ENCODE data around the gene DCST2.

DCST2 gene

DNA sequence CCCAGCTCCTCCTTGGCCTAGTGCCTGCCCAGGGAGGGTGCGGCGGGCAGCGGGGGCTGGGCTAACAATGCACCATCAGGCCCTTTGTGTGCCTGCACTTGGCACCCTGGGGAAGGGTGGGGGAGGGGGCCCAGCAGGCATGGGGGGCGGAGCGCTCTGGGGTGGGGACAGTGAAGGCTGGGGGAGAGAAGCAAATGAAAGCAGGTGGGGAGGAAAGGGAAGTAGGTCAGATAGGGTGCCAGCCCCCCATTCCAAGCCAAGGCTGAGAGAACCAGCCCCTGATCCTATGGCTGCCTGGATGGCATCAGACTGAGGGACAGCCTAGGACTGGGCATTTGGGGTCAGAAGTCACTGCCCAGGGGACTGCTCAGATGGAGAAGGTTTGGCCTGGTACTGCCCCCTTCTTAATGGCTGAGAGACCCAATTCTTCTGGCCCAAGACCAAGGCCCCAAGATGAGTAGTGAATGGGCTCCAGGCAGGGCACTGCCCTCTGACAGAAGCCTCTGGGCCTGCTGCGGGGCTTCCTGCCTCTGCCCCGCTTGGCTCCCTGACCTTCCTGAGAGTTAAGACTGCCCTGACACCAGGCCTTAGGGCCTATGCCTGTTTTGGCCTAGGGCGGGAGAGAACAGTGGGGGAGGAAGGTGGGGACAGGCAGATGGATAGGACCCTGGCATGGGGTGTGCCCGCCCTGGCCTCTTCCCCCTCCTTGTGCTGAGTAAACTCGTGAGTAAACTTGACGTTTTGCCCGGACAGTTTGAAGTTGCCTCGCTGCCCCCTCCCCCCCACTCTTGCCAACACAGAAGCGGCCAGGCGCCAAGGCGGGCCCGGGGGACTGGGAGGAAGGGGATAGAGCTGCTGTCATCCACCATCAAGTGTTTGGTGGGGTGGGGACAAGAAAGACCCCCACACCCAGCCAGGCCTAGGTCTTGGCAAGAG, 28.2 kb downstream of the DCST2 start:
- Histone ChIP-seq H3K9me3 (ENCODE audit: control insufficient read depth, insufficient read depth, low read depth, low read length) (no peaks in the 10 kb centered on the region), H3K27me3 (ENCODE audit: control insufficient read depth, insufficient read depth, low read length) (no peaks in the 10 kb centered on the region), H3K9ac (ENCODE audit: low read length) (no peak overlapping the region), H3K4me3 (ENCODE audit: low read depth, low read length) (peak overlapping the region; percentile 99; the same call in 1 of the 2 replicates), H3K27ac (ENCODE audit: low read depth, low read length) (no peak overlapping the region), H3K36me3 (ENCODE audit: control insufficient read depth, insufficient read depth, low read length) (no peaks in the 10 kb centered on the region), H3K4me1 (ENCODE audit: control insufficient read depth, insufficient read depth, low read length) (peaks cover 32% of the 10 kb centered on the region)

DNA sequence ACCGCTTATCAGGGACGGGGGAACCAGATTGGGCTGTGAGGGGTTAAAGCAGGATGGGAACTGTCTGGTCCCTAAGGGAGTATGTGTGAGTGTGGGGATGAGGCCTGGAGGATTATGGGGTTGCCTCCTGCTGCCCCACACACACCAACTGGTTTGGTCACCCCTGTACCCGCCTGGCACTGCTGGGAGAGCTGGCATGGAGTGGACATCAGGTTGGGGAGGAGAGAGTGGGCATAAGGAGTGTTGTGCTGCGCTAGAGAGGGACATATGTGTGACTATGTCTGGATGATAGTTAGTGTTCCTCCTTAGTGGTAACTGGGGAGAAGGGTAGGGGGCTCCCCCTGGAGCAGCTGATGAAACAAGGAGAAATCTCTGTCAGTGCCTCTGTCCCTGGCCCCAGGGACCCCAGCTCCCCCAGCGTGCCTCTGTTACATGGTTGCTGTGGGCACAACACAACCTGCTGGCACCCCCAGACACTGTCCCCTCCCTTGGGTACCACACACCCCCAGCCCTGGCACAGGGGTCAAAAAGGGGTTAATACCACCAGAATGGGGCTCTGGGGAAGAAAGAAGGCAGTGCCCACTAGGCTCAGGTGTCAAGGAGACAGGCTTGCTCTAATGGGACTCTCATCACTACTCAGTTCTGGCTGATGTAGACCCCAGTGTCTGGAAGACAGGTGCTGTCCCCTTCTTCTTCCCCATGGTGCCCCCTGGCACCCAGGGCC, 29.1 kb downstream of the DCST2 start:
- Histone ChIP-seq H3K4me1 (ENCODE audit: control insufficient read depth, insufficient read depth, low read length) (peaks cover 31% of the 10 kb centered on the region), H3K4me3 (ENCODE audit: low read depth, low read length) (peak overlapping the region; percentile 99), H3K27ac (ENCODE audit: low read depth, low read length) (peak overlapping the region; percentile 34), H3K36me3 (ENCODE audit: control insufficient read depth, insufficient read depth, low read length) (no peaks in the 10 kb centered on the region), H3K9me3 (ENCODE audit: control insufficient read depth, insufficient read depth, low read depth, low read length) (no peaks in the 10 kb centered on the region), H3K27me3 (ENCODE audit: control insufficient read depth, insufficient read depth, low read length) (no peaks in the 10 kb centered on the region), H3K9ac (ENCODE audit: low read length) (peak overlapping the region; percentile 12)

DNA sequence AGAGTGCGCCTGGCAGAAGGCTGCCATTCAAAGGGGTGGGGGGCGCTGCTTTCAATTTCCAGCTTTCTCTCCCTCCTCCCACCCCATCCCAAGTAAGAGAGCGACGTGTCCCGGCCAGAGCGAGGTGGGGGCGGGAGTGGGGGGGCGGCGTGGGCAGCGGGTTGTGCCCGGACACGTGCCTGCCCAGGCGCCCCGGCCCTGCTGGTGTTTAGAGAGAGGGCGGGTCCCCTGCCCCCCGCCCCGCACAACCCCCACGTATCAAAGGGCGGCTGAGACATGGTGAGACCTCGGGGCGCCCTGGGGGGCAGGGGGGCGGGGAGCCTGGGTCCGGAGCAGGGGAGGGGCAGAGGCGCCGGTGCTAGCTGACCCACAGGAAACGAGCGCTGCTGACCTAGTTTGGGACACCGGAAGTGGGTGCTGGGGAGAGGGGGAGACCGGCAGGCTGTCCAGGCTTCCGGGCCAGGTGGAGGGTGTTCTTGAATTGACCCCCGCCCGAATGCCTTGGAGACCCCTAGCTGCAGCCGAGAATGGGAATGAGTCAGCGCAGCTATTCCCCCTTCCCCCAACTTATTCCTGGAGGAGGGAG, 29.7 kb downstream of the DCST2 start:
- H3K9ac ChIP-seq (ENCODE audit: low read length): peak overlapping the region; percentile 79
- peak overlapping the region; percentile 99 for H3K4me3 ChIP-seq (ENCODE audit: low read depth, low read length)
- peaks cover 30% of the 10 kb centered on the region for H3K4me1 ChIP-seq (ENCODE audit: control insufficient read depth, insufficient read depth, low read length)
- H3K27me3 ChIP-seq (ENCODE audit: control insufficient read depth, insufficient read depth, low read length): no peaks in the 10 kb centered on the region
- peak overlapping the region; percentile 34 for H3K27ac ChIP-seq (ENCODE audit: low read depth, low read length)
- no peaks in the 10 kb centered on the region for H3K9me3 ChIP-seq (ENCODE audit: control insufficient read depth, insufficient read depth, low read depth, low read length)
- H3K36me3 ChIP-seq (ENCODE audit: control insufficient read depth, insufficient read depth, low read length): no peaks in the 10 kb centered on the region

DNA sequence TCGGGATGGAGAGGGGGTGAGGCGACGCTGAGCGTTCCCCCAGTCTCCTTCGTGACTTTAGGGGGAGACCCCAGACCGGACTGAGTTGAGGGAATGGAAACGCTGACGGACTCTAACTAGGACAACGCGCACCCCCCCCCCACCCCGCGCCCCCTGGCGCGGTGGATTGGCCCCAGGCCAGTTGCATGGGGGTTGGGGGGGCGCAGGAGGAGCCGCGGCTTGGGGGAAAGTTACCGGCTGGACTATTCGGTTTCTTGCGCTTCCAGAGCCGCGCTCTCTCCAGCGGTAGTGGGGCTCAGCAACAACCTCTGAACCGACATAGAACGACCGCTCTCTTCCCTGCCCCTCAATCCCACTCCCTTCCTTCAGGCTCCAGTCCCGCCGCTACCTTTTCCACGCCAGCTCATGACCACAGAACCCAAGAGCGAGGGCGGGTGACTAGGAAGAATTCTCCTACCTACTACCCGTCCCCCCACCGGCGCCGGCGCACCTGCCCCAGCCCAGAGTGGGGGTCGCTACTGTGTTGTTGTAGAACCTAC, 30.3 kb downstream of the DCST2 start:
- peaks cover 28% of the 10 kb centered on the region for H3K4me1 ChIP-seq (ENCODE audit: control insufficient read depth, insufficient read depth, low read length)
- H3K9ac ChIP-seq (ENCODE audit: low read length): peak overlapping the region; percentile 80
- H3K4me3 ChIP-seq (ENCODE audit: low read depth, low read length): peak overlapping the region; percentile 99
- no peaks in the 10 kb centered on the region for H3K36me3 ChIP-seq (ENCODE audit: control insufficient read depth, insufficient read depth, low read length)
- no peaks in the 10 kb centered on the region for H3K9me3 ChIP-seq (ENCODE audit: control insufficient read depth, insufficient read depth, low read depth, low read length)
- H3K27me3 ChIP-seq (ENCODE audit: control insufficient read depth, insufficient read depth, low read length): no peaks in the 10 kb centered on the region
- H3K27ac ChIP-seq (ENCODE audit: low read depth, low read length): peak overlapping the region; percentile 34; the same call in 1 of the 2 replicates

DNA sequence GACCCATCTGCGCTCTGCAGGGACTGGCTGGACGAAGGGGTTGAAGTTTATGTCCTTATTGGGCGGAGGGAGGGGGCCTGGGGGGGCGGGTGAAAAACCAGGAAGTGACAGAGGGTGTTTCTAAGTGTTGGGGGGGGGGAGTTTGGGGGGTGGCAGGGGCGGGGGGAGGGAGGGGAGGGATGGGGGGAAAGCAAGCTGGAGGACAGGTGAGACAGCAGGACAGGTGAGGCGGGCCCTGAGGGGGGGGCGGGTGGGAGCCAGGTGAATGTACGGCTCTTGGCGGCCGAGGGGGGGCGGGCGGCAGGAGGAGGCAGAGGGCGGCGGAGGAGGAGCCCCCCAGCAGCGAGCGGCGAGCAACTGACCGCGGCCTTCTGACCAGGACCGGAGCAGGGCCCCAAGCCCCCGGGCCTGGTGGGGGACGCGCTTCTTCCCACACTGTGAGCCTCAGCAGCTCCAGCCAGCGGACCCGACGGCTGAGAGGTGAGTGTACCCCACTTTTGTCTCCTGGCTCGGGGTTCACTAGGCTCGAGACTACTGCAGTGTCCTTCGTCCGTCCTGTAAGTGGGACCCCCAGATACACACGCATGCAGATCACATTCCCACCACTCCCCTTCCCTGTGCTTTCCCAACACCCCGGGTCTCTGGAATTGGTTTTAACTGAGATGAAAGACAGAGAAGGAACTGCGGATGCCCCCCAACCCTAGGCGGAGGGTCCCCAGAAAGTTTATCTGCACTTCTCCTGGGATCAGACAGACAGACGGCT, 30.9 kb downstream of the DCST2 start, which contains the start of gene ZBTB7B:
ZBTB7B (plus strand) TSS at position 339 of the 763 bp plus-strand sequence. CDS start 11,859 bp downstream, outside the sequence.
- Histone ChIP-seq H3K4me1 (ENCODE audit: control insufficient read depth, insufficient read depth, low read length) (peaks cover 23% of the 10 kb centered on the region), H3K27ac (ENCODE audit: low read depth, low read length) (peak within 1 kb of the TSS; percentile 90; the same call in 1 of the 2 replicates), H3K9me3 (ENCODE audit: control insufficient read depth, insufficient read depth, low read depth, low read length) (no peaks in the 10 kb centered on the region), H3K9ac (ENCODE audit: low read length) (peak within 1 kb of the TSS; percentile 80), H3K27me3 (ENCODE audit: control insufficient read depth, insufficient read depth, low read length) (no peaks in the 10 kb centered on the region), H3K36me3 (ENCODE audit: control insufficient read depth, insufficient read depth, low read length) (no peaks in the 10 kb centered on the region), H3K4me3 (ENCODE audit: low read depth, low read length) (peak within 1 kb of the TSS; percentile 99)

DNA sequence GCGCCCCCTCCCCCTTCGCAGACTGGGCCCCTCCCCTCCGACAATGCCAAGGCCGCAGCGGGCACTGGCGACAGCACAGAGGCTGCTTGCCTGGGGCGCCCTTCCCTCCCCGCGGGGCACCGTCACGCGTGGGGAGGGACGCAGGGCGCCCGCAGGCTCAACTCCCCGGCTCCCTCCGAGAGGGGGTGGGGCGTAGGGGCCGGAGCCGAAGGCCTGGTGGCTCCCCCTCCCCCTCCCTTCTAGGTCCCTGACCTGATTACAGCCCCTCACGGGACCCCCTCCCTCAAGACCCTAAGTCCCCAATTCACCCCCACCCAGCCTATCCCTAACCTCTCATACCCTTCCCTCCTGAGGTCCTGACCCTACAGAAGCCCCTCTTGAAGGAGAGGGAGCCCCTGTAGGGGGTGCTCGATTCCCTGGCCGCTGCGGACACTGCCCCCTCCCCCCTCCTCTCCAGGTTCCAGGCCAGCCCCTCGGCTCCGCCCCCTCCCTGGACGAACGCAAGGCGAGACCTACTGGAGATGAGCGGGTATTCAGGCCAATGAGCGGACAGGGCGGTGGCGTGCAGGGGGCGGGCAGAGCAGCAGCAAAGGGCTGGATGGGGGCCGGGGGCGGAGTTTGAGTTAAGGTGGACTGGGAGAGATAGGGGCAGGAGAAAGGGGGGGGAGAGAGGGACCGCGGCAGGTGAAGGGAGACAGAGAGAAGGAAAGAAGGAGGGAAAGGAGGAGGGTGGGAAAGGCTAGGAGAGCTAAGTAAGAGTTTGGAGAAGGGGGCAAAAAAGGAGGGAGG, 31.7 kb downstream of the DCST2 start:
- H3K9ac ChIP-seq (ENCODE audit: low read length): peak overlapping the region; percentile 71
- no peaks in the 10 kb centered on the region for H3K36me3 ChIP-seq (ENCODE audit: control insufficient read depth, insufficient read depth, low read length)
- H3K4me3 ChIP-seq (ENCODE audit: low read depth, low read length): peak overlapping the region; percentile 68
- no peaks in the 10 kb centered on the region for H3K27me3 ChIP-seq (ENCODE audit: control insufficient read depth, insufficient read depth, low read length)
- H3K27ac ChIP-seq (ENCODE audit: low read depth, low read length): peak overlapping the region; percentile 90; the same call in 1 of the 2 replicates
- H3K9me3 ChIP-seq (ENCODE audit: control insufficient read depth, insufficient read depth, low read depth, low read length): no peaks in the 10 kb centered on the region
- peaks cover 23% of the 10 kb centered on the region for H3K4me1 ChIP-seq (ENCODE audit: control insufficient read depth, insufficient read depth, low read length)

DNA sequence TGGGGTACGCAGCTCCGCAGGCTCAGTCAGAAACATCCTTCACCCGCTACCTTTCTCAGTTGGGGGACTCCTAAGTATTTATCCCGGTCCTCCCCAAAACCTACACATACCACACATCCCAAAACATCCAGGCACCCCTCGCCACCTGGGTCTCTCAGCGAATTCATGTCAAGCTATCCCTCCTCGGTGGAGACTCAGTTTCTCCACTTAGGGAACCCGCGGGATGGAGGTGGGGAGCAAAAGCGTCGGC, 32.2 kb downstream of the DCST2 start:
- Histone ChIP-seq H3K9me3 (ENCODE audit: control insufficient read depth, insufficient read depth, low read depth, low read length) (no peaks in the 10 kb centered on the region), H3K27me3 (ENCODE audit: control insufficient read depth, insufficient read depth, low read length) (no peaks in the 10 kb centered on the region), H3K4me1 (ENCODE audit: control insufficient read depth, insufficient read depth, low read length) (peaks cover 23% of the 10 kb centered on the region), H3K4me3 (ENCODE audit: low read depth, low read length) (peak overlapping the region; percentile 68), H3K9ac (ENCODE audit: low read length) (peak overlapping the region; percentile 71), H3K36me3 (ENCODE audit: control insufficient read depth, insufficient read depth, low read length) (no peaks in the 10 kb centered on the region), H3K27ac (ENCODE audit: low read depth, low read length) (peak overlapping the region; percentile 90; the same call in 1 of the 2 replicates)

DNA sequence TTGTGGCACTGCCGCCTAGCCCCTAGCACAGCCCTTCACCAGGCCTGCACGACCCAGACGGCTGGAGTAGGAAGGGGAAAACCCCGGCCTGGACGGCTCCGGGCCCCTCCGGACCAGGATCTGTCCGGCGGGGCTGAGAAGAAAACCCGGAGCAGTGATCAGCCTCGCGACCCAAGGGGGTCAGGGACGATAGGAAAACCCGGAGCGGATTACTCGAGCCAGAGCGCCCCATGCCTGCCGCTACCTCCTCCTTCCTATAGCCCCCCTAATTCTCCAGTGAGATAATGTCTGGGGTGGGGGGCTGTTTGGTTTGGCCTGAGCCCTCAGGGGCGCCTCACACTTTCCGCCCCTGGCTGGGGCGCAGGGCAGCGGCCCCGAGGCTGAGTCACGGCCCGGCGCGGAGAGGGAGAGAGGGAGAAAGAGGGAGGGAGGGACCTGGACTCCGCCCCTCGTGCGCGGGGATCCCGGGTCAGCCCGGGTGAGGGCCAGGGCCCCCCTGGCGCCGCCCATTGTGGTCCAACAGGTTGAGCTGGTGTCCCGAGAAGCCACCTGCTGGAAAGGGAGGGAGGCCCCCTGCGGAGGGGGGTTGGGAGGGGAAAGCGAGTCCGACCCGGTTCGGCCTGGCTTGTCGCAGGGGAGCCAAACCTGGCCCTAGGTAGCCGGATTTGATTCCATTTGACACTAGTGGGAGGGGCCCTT, 32.7 kb downstream of the DCST2 start:
- peak overlapping the region; percentile 90; the same call in 1 of the 2 replicates for H3K27ac ChIP-seq (ENCODE audit: low read depth, low read length)
- H3K36me3 ChIP-seq (ENCODE audit: control insufficient read depth, insufficient read depth, low read length): no peaks in the 10 kb centered on the region
- H3K4me1 ChIP-seq (ENCODE audit: control insufficient read depth, insufficient read depth, low read length): peaks cover 23% of the 10 kb centered on the region
- H3K9ac ChIP-seq (ENCODE audit: low read length): peak overlapping the region; percentile 71
- peak overlapping the region; percentile 68 for H3K4me3 ChIP-seq (ENCODE audit: low read depth, low read length)
- H3K9me3 ChIP-seq (ENCODE audit: control insufficient read depth, insufficient read depth, low read depth, low read length): no peaks in the 10 kb centered on the region
- no peaks in the 10 kb centered on the region for H3K27me3 ChIP-seq (ENCODE audit: control insufficient read depth, insufficient read depth, low read length)

DNA sequence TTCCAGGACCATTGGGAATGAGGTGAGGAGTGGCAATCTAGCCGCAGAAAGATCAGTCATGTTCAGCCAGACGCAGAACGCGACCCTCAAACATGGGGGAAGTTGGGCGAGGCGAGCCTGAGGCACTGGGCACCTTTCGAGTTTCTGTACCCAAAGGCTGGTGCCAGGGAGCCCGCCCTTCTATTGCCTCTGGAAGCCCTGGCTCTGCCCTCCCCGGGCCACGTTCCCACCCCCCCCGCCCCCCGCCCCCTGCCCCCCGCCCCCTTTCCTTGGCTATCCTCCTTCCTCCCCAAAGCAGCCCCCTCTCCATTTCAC, 33.2 kb downstream of the DCST2 start:
- Histone ChIP-seq H3K9ac (ENCODE audit: low read length) (peak overlapping the region; percentile 55), H3K27me3 (ENCODE audit: control insufficient read depth, insufficient read depth, low read length) (no peaks in the 10 kb centered on the region), H3K9me3 (ENCODE audit: control insufficient read depth, insufficient read depth, low read depth, low read length) (no peaks in the 10 kb centered on the region), H3K4me3 (ENCODE audit: low read depth, low read length) (peak overlapping the region; percentile 68), H3K4me1 (ENCODE audit: control insufficient read depth, insufficient read depth, low read length) (peaks cover 18% of the 10 kb centered on the region), H3K36me3 (ENCODE audit: control insufficient read depth, insufficient read depth, low read length) (no peaks in the 10 kb centered on the region), H3K27ac (ENCODE audit: low read depth, low read length) (peak overlapping the region; percentile 1; the same call in 1 of the 2 replicates)
